Measurements from ENCODE around the gene STK11IP.
A peak's percentile ranks its signal among the peaks of the same experiment; 100 is the strongest.
"Not testable (repeated sequence)": the region's sequence is repeated elsewhere in the genome, so short reads cannot be mapped to it uniquely, and the experiment has no call there.

The STK11IP gene

GRCh38 chr2:219634951-219635751 lies 37.5 kb downstream of the STK11IP start:
- DNase-seq, result no peak

GRCh38 chr2:219636144-219636915 lies 38.7 kb downstream of the STK11IP start:
- DNase-seq, result no peak

- no peak for DNase-seq
These were observed 39.5 kb downstream of the STK11IP start for GRCh38 chr2:219636941-219637841.

- no peak for DNase-seq
These were observed 40.2 kb downstream of the STK11IP start for GRCh38 chr2:219637842-219638185.

- no peak for DNase-seq
These were observed 40.7 kb downstream of the STK11IP start for GRCh38 chr2:219638217-219638947.

GRCh38 chr2:219638948-219639755 lies 41.5 kb downstream of the STK11IP start:
- DNase-seq, result no peak

GRCh38 chr2:219641390-219642068 lies 43.9 kb downstream of the STK11IP start:
- no peak for DNase-seq

GRCh38 chr2:219642069-219642454 lies 44.4 kb downstream of the STK11IP start:
- no peak for DNase-seq

GRCh38 chr2:219642465-219643083 lies 44.9 kb downstream of the STK11IP start:
- peak; percentile 92 for DNase-seq

- DNase-seq, result no peak
These were observed 45.4 kb downstream of the STK11IP start for GRCh38 chr2:219643084-219643473.

GRCh38 chr2:219643788-219644398 lies 46.2 kb downstream of the STK11IP start:
- DNase-seq, result no peak

GRCh38 chr2:219644801-219645480 lies 47.3 kb downstream of the STK11IP start:
- no peak for DNase-seq

- no peak for DNase-seq
These were observed 48.2 kb downstream of the STK11IP start for GRCh38 chr2:219645631-219646527.

GRCh38 chr2:219648176-219648575 lies 50.5 kb downstream of the STK11IP start:
- DNase-seq, result no peak

- no peak for DNase-seq
These were observed 51.3 kb downstream of the STK11IP start for GRCh38 chr2:219648963-219649362.

- DNase-seq, result no peak
These were observed 53.0 kb downstream of the STK11IP start for GRCh38 chr2:219650426-219651248.

GRCh38 chr2:219651656-219652055 lies 54.0 kb downstream of the STK11IP start:
- DNase-seq, result not testable (repeated sequence)

Measured in NCI-H1436 (cell line).